ENCODE data around the gene RPL35.

DNA sequence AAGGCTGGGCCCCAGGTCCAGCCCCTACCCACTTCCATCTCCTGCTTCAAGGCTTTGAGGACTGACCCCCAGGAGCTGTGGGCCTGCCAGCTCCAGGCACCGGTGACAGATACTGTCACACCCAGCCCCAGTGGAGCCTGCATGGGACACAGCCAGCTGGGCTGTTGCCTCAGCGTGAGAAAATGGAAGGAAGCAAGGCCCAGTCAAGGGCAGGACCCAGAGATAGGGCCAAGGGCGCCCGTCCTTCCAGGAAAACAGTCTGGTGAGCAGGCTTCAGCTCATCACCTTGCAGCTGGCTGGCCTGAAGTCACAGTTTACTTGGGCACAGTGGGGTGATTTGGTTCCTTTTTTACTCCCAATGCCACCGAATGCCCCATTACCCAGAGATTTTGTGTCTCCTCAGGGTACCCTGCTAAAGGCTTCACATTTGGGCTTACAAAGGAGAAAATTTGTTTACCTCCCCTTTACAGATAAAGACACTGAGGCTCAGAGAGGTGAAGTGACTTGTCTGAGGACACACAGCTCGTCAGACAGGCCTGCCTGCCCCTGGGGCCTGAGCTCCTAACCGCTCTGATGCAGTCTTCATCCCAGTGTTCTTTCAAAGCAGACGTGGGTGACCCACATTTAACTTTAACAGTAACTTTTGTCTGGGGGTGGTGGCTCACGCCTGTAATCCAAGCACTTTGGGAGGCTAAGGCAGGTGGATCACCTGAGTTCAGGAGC, 30.0 kb downstream of the RPL35 start:
- no peak for TF ChIP-seq CREB1 (CRISPR knock-in tag; IDR thresholded peaks at IDR 0.05; ENCODE audit: low read depth)
- TF ChIP-seq EZH2 (IDR thresholded peaks at IDR 0.05; ENCODE audit: low read depth, unreplicated experiment) = no peak

Data from GM23338 (cell line).